CD4-positive, CD25-positive, alpha-beta regulatory T cell (primary cell): Measurements from ENCODE around the gene OR2L3. TPM values are rescaled to one million over a fixed set of nuclear protein-coding genes. Genes with fewer than 3 reads are reported as not detected.
"Not testable (repeated sequence)": the region's sequence is repeated elsewhere in the genome, so short reads cannot be mapped to it uniquely, and the experiment has no call there.

Experiments
- ATAC-seq, 2 donors: fragments of 150-1000 bp; cut with Tn5 transposase; one replicate each; pipeline ENCODE4 v1.10.0; 2021; ENCODE audit warnings: low read depth in 2 of 2, moderate number of reproducible peaks in 2 of 2, moderate library complexity in 1 of 2
- DNase-seq, 3 donors: peaks; one replicate each; pipeline versions ENCODE4 v3.0.0 to v3.0.0-alpha.2; 2012 to 2022; ENCODE audit warnings: mixed read lengths in 1 of 3
- H3K27ac ChIP-seq: one replicate; pipeline ENCODE4 v1.7.0; 2013; ENCODE audit warnings: mild to moderate bottlenecking, low read length; ENCODE audit not compliant: insufficient read depth, poor library complexity, severe bottlenecking
- H3K27me3 ChIP-seq: one replicate; pipeline ENCODE4 v1.7.0; 2013; ENCODE audit warnings: low read length; ENCODE audit not compliant: control insufficient read depth, insufficient read depth
- H3K36me3 ChIP-seq: one replicate; pipeline ENCODE4 v1.7.0; 2013; ENCODE audit warnings: mild to moderate bottlenecking, low read length, moderate library complexity; ENCODE audit not compliant: control insufficient read depth, insufficient read depth
- H3K4me1 ChIP-seq: 2 replicates; pipeline ENCODE4 v1.7.0; 2013; ENCODE audit warnings: mild to moderate bottlenecking, low read length; ENCODE audit not compliant: insufficient read depth, control insufficient read depth, poor library complexity, severe bottlenecking
- H3K4me3 ChIP-seq: one replicate; pipeline ENCODE4 v1.7.0; 2013; ENCODE audit warnings: low read depth, mild to moderate bottlenecking, low read length, moderate library complexity
- H3K9me3 ChIP-seq, 2 experiments: 1 replicate in 1 of 2; 2 replicates in 1 of 2; pipeline ENCODE4 v1.7.0; 2013; ENCODE audit warnings: low read length in 2 of 2, mild to moderate bottlenecking in 1 of 2, moderate library complexity in 1 of 2; ENCODE audit not compliant: control insufficient read depth in 2 of 2
- H3K27ac Mint-ChIP-seq, 3 donors: one replicate each; pipeline ENCODE4 v1.8.0; 2020 to 2022; ENCODE audit warnings: mild to moderate bottlenecking in 3 of 3, mixed read lengths in 3 of 3, moderate library complexity in 2 of 3
- H3K27me3 Mint-ChIP-seq: one replicate; pipeline ENCODE4 v1.8.0; 2022; ENCODE audit warnings: mild to moderate bottlenecking, mixed read lengths
- H3K36me3 Mint-ChIP-seq: one replicate; pipeline ENCODE4 v1.8.0; 2020; ENCODE audit warnings: mixed read lengths
- H3K4me1 Mint-ChIP-seq, 4 donors: one replicate each; pipeline ENCODE4 v1.8.0; 2020 to 2022; ENCODE audit warnings: mixed read lengths in 4 of 4, mild to moderate bottlenecking in 1 of 4
- H3K4me3 Mint-ChIP-seq, 4 donors: one replicate each; pipeline ENCODE4 v1.8.0; 2020 to 2022; ENCODE audit warnings: mild to moderate bottlenecking in 4 of 4, mixed read lengths in 4 of 4, moderate library complexity in 3 of 4
- H3K9me3 Mint-ChIP-seq, 7 donors: one replicate each; pipeline ENCODE4 v1.8.0; 2020 to 2022; ENCODE audit warnings: mixed read lengths in 7 of 7, mild to moderate bottlenecking in 3 of 7, moderate library complexity in 2 of 7
- polyA plus RNA-seq, 4 donors: library from polyadenylated mRNA; unstranded; fragments of 300-500 nt; fragmentation: Illumina TruSeq; gene quantifications; one replicate each; pipeline ENCODE4 v1.2.3, GENCODE V29; 2021
- total RNA-seq: library from RNA; stranded (reverse); gene quantifications from one replicate; pipeline ENCODE4 v1.2.3, GENCODE V29; 2022

OR2L3 gene
- total and polyA plus RNA-seq, 5 donors from 2014 or later: not detected

DNA sequence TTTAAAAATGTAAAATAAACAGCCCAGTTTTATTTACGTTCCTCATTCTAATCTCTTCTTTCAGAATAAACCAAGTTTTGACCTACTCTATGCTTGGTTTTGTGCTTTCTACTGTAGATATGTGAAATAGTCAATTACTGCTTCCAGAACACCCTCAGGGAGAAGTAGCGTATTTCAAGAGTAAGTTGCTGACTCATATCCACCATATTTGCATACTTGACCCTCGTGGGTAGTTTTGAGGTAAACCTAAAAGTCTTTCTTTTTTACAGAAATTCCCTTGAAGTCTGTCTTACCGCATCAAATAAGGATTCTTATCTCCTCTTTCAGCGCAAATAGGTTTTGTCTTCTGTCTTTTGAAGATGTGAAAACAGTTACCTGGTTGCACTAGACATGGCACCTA lies 1.4 kb upstream of the OR2L3 start:
- Mint-ChIP-seq H3K27me3 (no peaks in the 10 kb centered on the region), H3K4me1 (peaks cover 0 to 4% (median 0%) of the 10 kb centered on the region in 4 donors), H3K9me3 (peaks cover 4 to 24% (median 9%) of the 10 kb centered on the region in 7 donors), H3K36me3 (no peaks in the 10 kb centered on the region), H3K27ac (no peak overlapping the region), H3K4me3 (no peak overlapping the region)
- H3K27me3 ChIP-seq: no peaks in the 10 kb centered on the region
- H3K4me3 ChIP-seq: no peak overlapping the region
- no peak for DNase-seq
- H3K4me1 ChIP-seq: no peaks in the 10 kb centered on the region
- H3K36me3 ChIP-seq: no peaks in the 10 kb centered on the region
- H3K9me3 ChIP-seq: peaks cover 0 to 4% of the 10 kb centered on the region in 2 experiments
- H3K27ac ChIP-seq: no peak overlapping the region
- no peak for ATAC-seq

- H3K4me3 ChIP-seq: no peak overlapping the region
- no peaks in the 10 kb centered on the region for H3K27me3 ChIP-seq
- Mint-ChIP-seq H3K9me3 (peaks cover 4 to 26% (median 10%) of the 10 kb centered on the region in 7 donors), H3K4me3 (no peak overlapping the region), H3K4me1 (peaks cover 0 to 4% (median 0%) of the 10 kb centered on the region in 4 donors), H3K36me3 (no peaks in the 10 kb centered on the region), H3K27ac (no peak overlapping the region), H3K27me3 (no peaks in the 10 kb centered on the region)
- DNase-seq (no peak), ATAC-seq (no peak)
- no peaks in the 10 kb centered on the region for H3K4me1 ChIP-seq
- no peak overlapping the region for H3K27ac ChIP-seq
- H3K9me3 ChIP-seq: no peaks in the 10 kb centered on the region
- H3K36me3 ChIP-seq: no peaks in the 10 kb centered on the region
Measured at GRCh38 chr1:248047008-248047407, 372 bp downstream of the OR2L3 start.

DNA sequence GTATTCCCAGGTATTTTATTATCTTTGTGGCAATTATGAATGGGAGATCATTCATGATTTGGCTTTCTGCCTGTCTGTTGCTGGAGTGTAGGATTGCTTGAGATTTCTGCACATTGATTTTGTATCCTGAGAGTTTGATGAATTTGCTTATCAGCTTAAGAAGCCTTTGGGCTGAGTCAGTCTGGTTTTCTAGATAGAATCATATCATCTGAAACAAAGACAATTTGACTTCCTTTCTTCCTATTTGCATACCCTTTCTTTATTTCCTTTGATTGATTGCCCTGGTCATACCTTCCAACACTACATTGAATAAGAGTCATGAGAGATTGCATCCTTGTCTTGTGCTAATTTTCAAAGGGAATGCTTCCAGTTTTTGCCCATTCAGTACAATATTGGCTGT lies 8.0 kb downstream of the OR2L3 start:
- Mint-ChIP-seq H3K36me3 (no peaks in the 10 kb centered on the region), H3K27ac (no peak overlapping the region), H3K27me3 (no peaks in the 10 kb centered on the region), H3K4me1 (no peaks in the 10 kb centered on the region), H3K4me3 (no peak overlapping the region), H3K9me3 (peaks cover 6 to 30% (median 14%) of the 10 kb centered on the region in 7 donors)
- Histone ChIP-seq H3K4me3 (no peak overlapping the region), H3K27me3 (no peaks in the 10 kb centered on the region), H3K27ac (no peak overlapping the region), H3K36me3 (no peaks in the 10 kb centered on the region), H3K4me1 (no peaks in the 10 kb centered on the region), H3K9me3 (no peaks in the 10 kb centered on the region)
- no peak for ATAC-seq
- DNase-seq: no peak

DNA sequence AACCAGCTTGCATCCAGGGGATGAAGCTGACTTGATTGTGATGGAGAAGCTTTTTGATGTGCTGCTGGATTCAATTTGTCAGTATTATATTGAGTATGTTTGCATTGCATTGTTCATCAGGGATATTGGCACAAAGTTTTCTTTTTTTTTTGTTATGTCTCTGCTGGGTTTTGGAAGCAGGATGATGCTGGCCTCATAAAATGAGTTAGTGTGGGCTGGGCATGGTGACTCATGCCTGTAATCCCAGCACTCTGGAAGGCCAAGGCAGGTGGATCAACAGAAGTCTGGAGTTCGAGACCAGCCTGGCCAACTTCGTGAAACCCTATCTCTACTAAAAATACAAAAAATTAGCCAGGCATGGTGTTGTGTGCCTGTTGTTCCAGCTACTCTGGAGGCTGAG lies 8.6 kb downstream of the OR2L3 start:
- Mint-ChIP-seq H3K36me3 (no peaks in the 10 kb centered on the region), H3K27me3 (no peaks in the 10 kb centered on the region), H3K4me1 (no peaks in the 10 kb centered on the region), H3K27ac (no peak overlapping the region), H3K4me3 (no peak overlapping the region), H3K9me3 (peaks cover 6 to 30% (median 14%) of the 10 kb centered on the region in 7 donors)
- no peaks in the 10 kb centered on the region for H3K27me3 ChIP-seq
- no peaks in the 10 kb centered on the region for H3K4me1 ChIP-seq
- no peaks in the 10 kb centered on the region for H3K36me3 ChIP-seq
- no peak overlapping the region for H3K4me3 ChIP-seq
- no peaks in the 10 kb centered on the region for H3K9me3 ChIP-seq
- DNase-seq (no peak), ATAC-seq (no peak)
- H3K27ac ChIP-seq: no peak overlapping the region

GRCh38 chr1:248065071-248065470 lies 18.4 kb downstream of the OR2L3 start:
- no peaks in the 10 kb centered on the region for H3K36me3 Mint-ChIP-seq
- no peaks in the 10 kb centered on the region for H3K9me3 ChIP-seq
- no peak overlapping the region for H3K4me3 ChIP-seq
- no peak overlapping the region for H3K4me3 Mint-ChIP-seq
- H3K4me1 ChIP-seq: no peaks in the 10 kb centered on the region
- H3K9me3 Mint-ChIP-seq: peaks cover 0 to 10% (median 0%) of the 10 kb centered on the region in 7 donors
- H3K27ac ChIP-seq: no peak overlapping the region
- H3K27me3 Mint-ChIP-seq: no peaks in the 10 kb centered on the region
- no peak overlapping the region for H3K27ac Mint-ChIP-seq
- H3K4me1 Mint-ChIP-seq: no peaks in the 10 kb centered on the region
- H3K27me3 ChIP-seq: no peaks in the 10 kb centered on the region
- H3K36me3 ChIP-seq: no peaks in the 10 kb centered on the region
- DNase-seq: no peak
- no peak for ATAC-seq

GRCh38 chr1:248065604-248066003 lies 19.0 kb downstream of the OR2L3 start:
- H3K27ac ChIP-seq: no peak overlapping the region
- H3K9me3 ChIP-seq: no peaks in the 10 kb centered on the region
- ATAC-seq (no peak), DNase-seq (no peak)
- Mint-ChIP-seq H3K27me3 (no peaks in the 10 kb centered on the region), H3K4me1 (no peaks in the 10 kb centered on the region), H3K4me3 (no peak overlapping the region), H3K9me3 (peaks cover 0 to 10% (median 2%) of the 10 kb centered on the region in 7 donors), H3K27ac (no peak overlapping the region), H3K36me3 (no peaks in the 10 kb centered on the region)
- no peaks in the 10 kb centered on the region for H3K4me1 ChIP-seq
- no peaks in the 10 kb centered on the region for H3K36me3 ChIP-seq
- no peak overlapping the region for H3K4me3 ChIP-seq
- H3K27me3 ChIP-seq: no peaks in the 10 kb centered on the region

DNA sequence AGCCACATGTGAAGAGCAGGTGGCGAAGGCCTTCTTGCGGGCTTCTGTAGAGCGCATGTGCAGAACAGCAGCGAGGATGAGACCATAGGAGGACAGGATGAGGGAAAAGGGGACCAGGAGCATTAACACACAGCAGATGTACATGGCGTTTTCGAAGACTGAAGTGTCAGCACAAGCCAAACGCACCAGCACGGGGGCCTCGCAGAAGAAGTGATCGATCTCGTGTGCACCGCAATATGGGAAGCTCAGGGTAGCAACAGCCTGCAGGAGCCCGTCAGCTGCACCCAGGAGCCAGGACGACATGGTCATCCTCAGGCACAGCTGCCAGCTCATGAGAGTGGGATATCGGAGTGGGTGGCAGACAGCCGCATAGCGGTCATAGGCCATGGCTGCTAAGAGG lies 37.2 kb downstream of the OR2L3 start:
- not testable (repeated sequence) for H3K9me3 ChIP-seq, H3K27me3 ChIP-seq, H3K36me3 Mint-ChIP-seq, H3K4me1 ChIP-seq, DNase-seq, H3K27ac ChIP-seq, H3K36me3 ChIP-seq, H3K4me1 Mint-ChIP-seq, H3K27me3 Mint-ChIP-seq, ATAC-seq, H3K9me3 Mint-ChIP-seq, H3K4me3 ChIP-seq, H3K27ac Mint-ChIP-seq, H3K4me3 Mint-ChIP-seq

- no peaks in the 10 kb centered on the region for H3K27me3 Mint-ChIP-seq
- ATAC-seq (no peak), DNase-seq (no peak)
- H3K27ac Mint-ChIP-seq: no peak within 1 kb of the TSS
- no peaks in the 10 kb centered on the region for H3K36me3 Mint-ChIP-seq
- Histone ChIP-seq H3K4me1 (no peaks in the 10 kb centered on the region), H3K27me3 (no peaks in the 10 kb centered on the region), H3K9me3 (no peaks in the 10 kb centered on the region), H3K4me3 (no peak within 1 kb of the TSS), H3K27ac (no peak within 1 kb of the TSS), H3K36me3 (no peaks in the 10 kb centered on the region)
- peaks cover 4 to 15% (median 8%) of the 10 kb centered on the region in 7 donors for H3K9me3 Mint-ChIP-seq
- H3K4me3 Mint-ChIP-seq: no peak within 1 kb of the TSS
- no peaks in the 10 kb centered on the region for H3K4me1 Mint-ChIP-seq
Measured at GRCh38 chr1:248094884-248095283, 48.2 kb downstream of the OR2L3 start, which contains the start of gene OR2L13. TSS of gene OR2L13 (plus strand) at chr1:248095184. CDS start at chr1:248099376, 4,192 bp downstream.
